GM12878 (cell line): ENCODE data around the gene ANAPC2.

ENCODE experiments used
- CEBPB ChIP-seq, 2 experiments: fragments of 150-350 bp in 1 of 2; IDR thresholded peaks; 2 replicates each; pipeline ENCODE4 v1.6.1; 2012 to 2014; ENCODE audit warnings: low read depth in 2 of 2, low read length in 2 of 2, borderline replicate concordance in 1 of 2, inconsistent platforms in 1 of 2
- EP300 ChIP-seq, 2 experiments: fragments of 150-350 bp in 1 of 2; IDR thresholded peaks; 2 replicates each; pipeline ENCODE4 v1.6.1; 2011 to 2012; ENCODE audit warnings: low read depth in 2 of 2, low read length in 2 of 2, borderline replicate concordance in 1 of 2, improper control_type of control experiment in 1 of 2, inconsistent platforms in 1 of 2; ENCODE audit not compliant: control insufficient read depth in 1 of 2
- EZH2 ChIP-seq: IDR thresholded peaks from 2 replicates; pipeline ENCODE4 v1.6.1; 2012; ENCODE audit warnings: low read depth, mild to moderate bottlenecking, control low read depth, inconsistent platforms, low read length, borderline replicate concordance; ENCODE audit not compliant: control insufficient read depth
- HDAC6 ChIP-seq: fragments of 200-600 bp; sonication (generic); IDR thresholded peaks from one replicate; pipeline ENCODE4 v1.8.0; 2017; ENCODE audit warnings: antibody characterized with exemption; ENCODE audit not compliant: unreplicated experiment
- JUNB ChIP-seq: IDR thresholded peaks from 2 replicates; pipeline ENCODE4 v1.6.1; 2016; ENCODE audit warnings: antibody characterized with exemption, mild to moderate bottlenecking
- MAX ChIP-seq: IDR thresholded peaks from 2 replicates; pipeline ENCODE4 v1.6.1; 2012; ENCODE audit warnings: low read depth, low read length, improper control_type of control experiment
- MXI1 ChIP-seq: fragments of 150-350 bp; IDR thresholded peaks from 2 replicates; pipeline ENCODE4 v1.6.1; 2011; ENCODE audit warnings: low read depth, mild to moderate bottlenecking, inconsistent platforms, low read length, improper control_type of control experiment
- MYC ChIP-seq: IDR thresholded peaks from 2 replicates; pipeline ENCODE4 v1.6.1; 2011; ENCODE audit warnings: mild to moderate bottlenecking, low read length, moderate library complexity, inconsistent platforms; ENCODE audit not compliant: insufficient read depth, insufficient replicate concordance, insufficient read length, severe bottlenecking
- POLR2A ChIP-seq: IDR thresholded peaks from 2 replicates; pipeline ENCODE4 v1.6.1; 2011; ENCODE audit warnings: low read depth, mild to moderate bottlenecking, low read length
- POLR2AphosphoS2 ChIP-seq: IDR thresholded peaks from 2 replicates; pipeline ENCODE4 v1.6.1; 2011; ENCODE audit warnings: low read depth, mild to moderate bottlenecking, low read length, improper control_type of control experiment, moderate library complexity
- REST ChIP-seq: IDR thresholded peaks from 2 replicates; pipeline ENCODE4 v1.6.1; 2012; ENCODE audit warnings: mild to moderate bottlenecking, low read depth, low read length
- ZNF592 ChIP-seq: fragments of 450-650 bp; IDR thresholded peaks from 2 replicates; pipeline ENCODE4 v1.6.1; 2017; ENCODE audit warnings: mild to moderate bottlenecking, moderate library complexity

- no peak for TF ChIP-seq POLR2A
- TF ChIP-seq ZNF592: no peak
- TF ChIP-seq EP300 (IDR thresholded peaks at IDR 0.05; ENCODE audit: borderline replicate concordance in 1 of 2, control insufficient read depth in 1 of 2, low read depth in 2 of 2, low read length in 2 of 2): no peak
- TF ChIP-seq HDAC6: no peak
- TF ChIP-seq EZH2: no peak
- TF ChIP-seq REST: no peak
- TF ChIP-seq MAX: no peak
- no peak for TF ChIP-seq MXI1
- TF ChIP-seq POLR2AphosphoS2: no peak
- no peak for TF ChIP-seq MYC
- TF ChIP-seq JUNB: no peak
- TF ChIP-seq CEBPB (IDR thresholded peaks at IDR 0.05; ENCODE audit: borderline replicate concordance in 1 of 2, low read depth in 2 of 2, low read length in 2 of 2): no peak
These were observed 41.1 kb downstream of the ANAPC2 start for GRCh38 chr9:137147091-137147792.
